Type B pancreatic cell (in vitro differentiated cells): ENCODE results near the gene ZNF474. TPM values are rescaled to one million over a fixed set of nuclear protein-coding genes. Genes with fewer than 3 reads are reported as not detected.

Experiments used
- DNase-seq: peaks from one replicate; pipeline ENCODE4 v3.0.0; 2021; ENCODE audit warnings: mixed read lengths; ENCODE audit not compliant: unreplicated experiment; ENCODE audit errors: extremely low spot score
- H3K27ac Mint-ChIP-seq: 2 replicates; pipeline ENCODE4 v1.8.0; 2021; ENCODE audit warnings: mild to moderate bottlenecking, mixed read lengths
- H3K27me3 Mint-ChIP-seq: 2 replicates; pipeline ENCODE4 v1.8.0; 2021; ENCODE audit warnings: mixed read lengths
- H3K36me3 Mint-ChIP-seq: 2 replicates; pipeline ENCODE4 v1.8.0; 2021; ENCODE audit warnings: mixed read lengths
- H3K4me1 Mint-ChIP-seq: one replicate; pipeline ENCODE4 v1.8.0; 2021; ENCODE audit warnings: mixed read lengths; ENCODE audit not compliant: unreplicated experiment
- H3K4me3 Mint-ChIP-seq: 2 replicates; pipeline ENCODE4 v1.8.0; 2021; ENCODE audit warnings: mild to moderate bottlenecking, mixed read lengths
- H3K9me3 Mint-ChIP-seq: 2 replicates; pipeline ENCODE4 v1.8.0; 2021; ENCODE audit warnings: mixed read lengths
- CTCF ChIP-seq: fragments of 200-600 bp; sonication (generic); conservative IDR thresholded peaks from 2 replicates; pipeline ENCODE4 v1.5.0; 2021; ENCODE audit warnings: antibody characterized with exemption, mild to moderate bottlenecking
- total RNA-seq: library from RNA; stranded (reverse); gene quantifications from 2 replicates; pipeline ENCODE4 v1.2.1, GENCODE V29; 2021; ENCODE audit warnings: low replicate concordance

The ZNF474 gene
- total RNA-seq, 1 donor from 2014 or later, result 1.9 TPM

GRCh38 chr5:122112063-122112462 lies 17.3 kb upstream of the ZNF474 start:
- H3K27me3 Mint-ChIP-seq, result peaks cover 7% of the 10 kb centered on the region
- no peak overlapping the region for H3K27ac Mint-ChIP-seq
- H3K4me1 Mint-ChIP-seq, result peaks cover 8% of the 10 kb centered on the region
- no peak for TF ChIP-seq CTCF
- H3K4me3 Mint-ChIP-seq, result no peak overlapping the region
- no peaks in the 10 kb centered on the region for H3K9me3 Mint-ChIP-seq
- DNase-seq, result no peak
- H3K36me3 Mint-ChIP-seq, result no peaks in the 10 kb centered on the region

GRCh38 chr5:122112733-122113558 lies 16.4 kb upstream of the ZNF474 start:
- Mint-ChIP-seq H3K4me3 (no peak overlapping the region), H3K36me3 (no peaks in the 10 kb centered on the region), H3K4me1 (peaks cover 8% of the 10 kb centered on the region), H3K27me3 (peaks cover 3% of the 10 kb centered on the region), H3K27ac (no peak overlapping the region), H3K9me3 (no peaks in the 10 kb centered on the region)
- TF ChIP-seq CTCF, result no peak
- DNase-seq, result no peak

GRCh38 chr5:122114501-122114900 lies 14.8 kb upstream of the ZNF474 start:
- Mint-ChIP-seq H3K36me3 (no peaks in the 10 kb centered on the region), H3K27me3 (no peaks in the 10 kb centered on the region), H3K9me3 (no peaks in the 10 kb centered on the region), H3K27ac (no peak overlapping the region), H3K4me3 (no peak overlapping the region), H3K4me1 (peaks cover 8% of the 10 kb centered on the region)
- no peak for DNase-seq
- TF ChIP-seq CTCF, result no peak

GRCh38 chr5:122118356-122118948 lies 10.9 kb upstream of the ZNF474 start:
- no peaks in the 10 kb centered on the region for H3K27me3 Mint-ChIP-seq
- H3K9me3 Mint-ChIP-seq, result no peaks in the 10 kb centered on the region
- TF ChIP-seq CTCF, result no peak
- H3K36me3 Mint-ChIP-seq, result no peaks in the 10 kb centered on the region
- peaks cover 3% of the 10 kb centered on the region for H3K4me1 Mint-ChIP-seq
- no peak overlapping the region for H3K4me3 Mint-ChIP-seq
- no peak overlapping the region for H3K27ac Mint-ChIP-seq
- DNase-seq, result no peak

- H3K36me3 Mint-ChIP-seq, result no peaks in the 10 kb centered on the region
- no peak for DNase-seq
- peaks cover 7% of the 10 kb centered on the region for H3K4me1 Mint-ChIP-seq
- no peak overlapping the region for H3K4me3 Mint-ChIP-seq
- no peaks in the 10 kb centered on the region for H3K27me3 Mint-ChIP-seq
- no peaks in the 10 kb centered on the region for H3K9me3 Mint-ChIP-seq
- TF ChIP-seq CTCF, result no peak
- no peak overlapping the region for H3K27ac Mint-ChIP-seq
Observed at GRCh38 chr5:122119205-122119604, 10.1 kb upstream of the ZNF474 start.
